ENCODE data around the gene PRKCI.

PRKCI gene

DNA sequence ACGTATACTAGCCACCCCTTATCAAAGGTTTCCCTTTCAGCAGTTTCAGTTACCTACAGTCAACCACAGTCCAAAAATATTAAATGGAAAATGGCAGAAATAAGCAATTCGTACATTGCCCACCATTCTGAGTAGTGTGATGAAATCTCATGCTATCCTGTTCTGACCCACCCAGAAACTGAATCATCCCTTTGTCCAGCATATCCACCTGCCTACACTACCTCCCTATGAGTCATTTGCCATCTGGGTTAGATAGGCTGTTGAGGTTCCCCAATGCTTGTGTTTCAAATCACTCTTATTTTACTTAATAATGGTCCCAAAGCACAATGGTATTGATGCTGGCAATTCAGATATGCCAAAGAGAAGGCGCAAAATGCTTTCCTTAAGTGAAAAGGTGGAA is 25.4 kb upstream of the PRKCI start:
- TF ChIP-seq CTCF (IDR thresholded peaks at IDR 0.05), result no peak

DNA sequence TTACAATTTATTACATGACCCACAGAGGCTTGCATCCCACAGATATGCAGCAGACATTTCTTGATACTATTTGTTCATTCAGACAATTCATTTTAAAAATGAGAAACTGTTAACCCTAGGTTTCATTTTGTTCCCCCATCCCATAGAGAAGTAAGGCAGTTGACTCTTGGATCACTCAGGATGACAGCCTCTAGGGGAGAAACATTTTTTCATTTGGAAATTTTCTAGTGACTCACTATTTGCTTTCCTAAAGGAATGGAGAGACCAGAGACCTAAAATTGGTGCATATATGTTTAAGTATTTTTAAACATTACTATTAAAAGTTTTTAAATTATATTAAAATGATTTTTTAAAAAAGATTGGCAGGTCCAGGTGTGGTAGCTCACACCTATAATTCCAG is 21.2 kb upstream of the PRKCI start:
- TF ChIP-seq CTCF (IDR thresholded peaks at IDR 0.05), result no peak

GRCh38 chr3:170201527-170201926 is 20.7 kb upstream of the PRKCI start:
- TF ChIP-seq CTCF (IDR thresholded peaks at IDR 0.05), result no peak

GRCh38 chr3:170203457-170203856 is 18.8 kb upstream of the PRKCI start:
- no peak for TF ChIP-seq CTCF (IDR thresholded peaks at IDR 0.05)

- TF ChIP-seq CTCF (IDR thresholded peaks at IDR 0.05), result no peak
These were observed 18.2 kb upstream of the PRKCI start for GRCh38 chr3:170204023-170204472.

- TF ChIP-seq CTCF (IDR thresholded peaks at IDR 0.05), result no peak
These were observed 17.7 kb upstream of the PRKCI start for GRCh38 chr3:170204509-170204908.

- no peak for TF ChIP-seq CTCF (IDR thresholded peaks at IDR 0.05)
These were observed 16.9 kb upstream of the PRKCI start for GRCh38 chr3:170205302-170205701.

DNA sequence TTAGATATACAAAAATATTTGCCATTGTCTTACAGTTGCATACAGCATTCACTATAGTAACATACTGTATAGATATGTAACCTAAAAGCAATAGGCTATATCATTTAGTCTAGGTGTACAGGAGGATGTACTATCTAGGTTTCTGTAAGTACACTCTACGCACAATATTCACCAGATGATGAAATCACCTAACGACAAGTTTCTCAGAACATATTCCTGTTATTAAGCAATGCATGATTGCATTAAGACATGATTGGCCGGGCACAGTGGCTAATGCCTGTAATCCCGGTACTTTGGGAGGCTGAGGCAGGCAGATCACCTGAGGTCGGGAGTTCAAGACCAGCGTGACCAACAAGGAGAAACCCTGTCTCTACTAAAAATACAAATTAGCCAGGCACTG is 14.5 kb upstream of the PRKCI start:
- no peak for TF ChIP-seq CTCF (IDR thresholded peaks at IDR 0.05)
